Ovary (tissue), 3 donors: ENCODE measurements around the gene DCHS2.

Source experiments
- CTCF ChIP-seq, 3 donors: fragments of 450-650 bp in 2 of 3; fragments of 200-600 bp in 1 of 3; IDR thresholded peaks; one replicate each; pipeline versions ENCODE4 v1.5.1 to v1.8.0; 2016 to 2022; ENCODE audit warnings: antibody characterized with exemption in 3 of 3, mild to moderate bottlenecking in 1 of 3
- EP300 ChIP-seq: sonication (generic); formaldehyde crosslinking; IDR thresholded peaks from one replicate; pipeline ENCODE4 v1.6.1; 2017; ENCODE audit warnings: antibody characterized with exemption
- POLR2A ChIP-seq: fragments of 450-650 bp; IDR thresholded peaks from one replicate; pipeline ENCODE4 v1.6.1; 2017; ENCODE audit warnings: antibody characterized with exemption, mild to moderate bottlenecking, moderate library complexity
- donor health status: DM: no; HTN: no; CAD: no.

GRCh38 chr4:154276496-154276895, 215.1 kb downstream of the DCHS2 start:
- TF ChIP-seq CTCF (IDR thresholded peaks at IDR 0.05): no peak
- no peak for TF ChIP-seq POLR2A
- no peak for TF ChIP-seq EP300
